PC-3 (cell line): Measurements from ENCODE around the gene CDC42BPB. TPM values are rescaled to one million over a fixed set of nuclear protein-coding genes. Genes with fewer than 3 reads are reported as not detected.

ENCODE experiments used
- ATAC-seq: fragments of 200-7000 bp; cut with Tn5 transposase; 2 replicates; pipeline ENCODE4 v1.9.1; 2020; ENCODE audit warnings: mild to moderate bottlenecking, moderate library complexity
- BruUV-seq: library from RNA; stranded (reverse); fragments of 400-500 nt; replicated peaks from 2 replicates; lab custom pipeline; 2021; lab: Mats Ljungman, UMichigan
- CTCF ChIA-PET: fragments of 300-600 bp; sonication (Branson Sonifier 250); formaldehyde crosslinking; loops from one replicate; lab custom pipeline; 2022; ENCODE audit warnings: antibody characterized with exemption; lab: Charles Lee
- POLR2A ChIA-PET: fragments of 300-600 bp; sonication (Branson Sonifier 250); formaldehyde crosslinking; loops from one replicate; lab custom pipeline; 2022; ENCODE audit warnings: antibody characterized with exemption; ENCODE audit not compliant: unreplicated experiment; lab: Charles Lee
- DNase-seq: peaks from one replicate; pipeline ENCODE4 v3.0.0-alpha.2; 2015
- H2AFZ ChIP-seq: fragments of 300-600 bp; sonication (generic); 2 replicates; pipeline ENCODE4 v1.6.0; 2016; ENCODE audit warnings: antibody characterized with exemption, low read length
- H3F3A ChIP-seq: fragments of 300-600 bp; sonication (generic); one replicate; pipeline ENCODE4 v1.6.0; 2017; ENCODE audit warnings: antibody characterized with exemption, low read length, control low read depth, mild to moderate bottlenecking; ENCODE audit not compliant: unreplicated experiment
- H3K27ac ChIP-seq: fragments of 300-600 bp; sonication (generic); 2 replicates; pipeline ENCODE4 v1.5.1; 2016; ENCODE audit warnings: mild to moderate bottlenecking, low read length
- H3K27me3 ChIP-seq: fragments of 300-600 bp; sonication (generic); 2 replicates; pipeline ENCODE4 v1.6.1; 2016; ENCODE audit warnings: low read length, mixed read lengths
- H3K36me3 ChIP-seq: fragments of 300-600 bp; sonication (generic); 2 replicates; pipeline ENCODE4 v1.6.1; 2016; ENCODE audit warnings: low read depth, mixed run types, low read length, mixed read lengths
- H3K4me1 ChIP-seq: fragments of 300-600 bp; sonication (generic); 2 replicates; pipeline ENCODE4 v1.5.1; 2016; ENCODE audit warnings: low read length; ENCODE audit not compliant: insufficient read depth
- H3K4me2 ChIP-seq: fragments of 300-600 bp; sonication (generic); 2 replicates; pipeline ENCODE4 v1.6.0; 2016; ENCODE audit warnings: low read length
- H3K4me3 ChIP-seq: fragments of 300-600 bp; sonication (generic); 2 replicates; pipeline ENCODE4 v1.5.1; 2016; ENCODE audit warnings: mild to moderate bottlenecking, low read length, mixed read lengths
- H3K79me2 ChIP-seq: fragments of 300-600 bp; sonication (generic); 2 replicates; pipeline ENCODE4 v1.6.1; 2017; ENCODE audit warnings: low read length, mixed read lengths
- H3K9ac ChIP-seq: fragments of 300-600 bp; sonication (generic); 2 replicates; pipeline ENCODE4 v1.6.0; 2016; ENCODE audit warnings: mild to moderate bottlenecking, low read length
- H3K9me2 ChIP-seq: fragments of 300-600 bp; sonication (generic); replicated peaks from 2 replicates; pipeline ENCODE4 v1.6.1; 2016; ENCODE audit warnings: mixed run types, low read length, mixed read lengths
- H3K9me3 ChIP-seq: fragments of 300-600 bp; sonication (generic); 2 replicates; pipeline ENCODE4 v1.6.1; 2016; ENCODE audit warnings: low read length, mixed read lengths
- H4K20me1 ChIP-seq: fragments of 300-600 bp; sonication (generic); 2 replicates; pipeline ENCODE4 v1.6.1; 2016; ENCODE audit warnings: low read length, mixed read lengths
- CTCF ChIP-seq: fragments of 300-600 bp; sonication (generic); conservative IDR thresholded peaks from 2 replicates; pipeline ENCODE4 v1.5.1; 2017; ENCODE audit warnings: antibody characterized with exemption, low read depth, mild to moderate bottlenecking, low read length
- EZH2 ChIP-seq: fragments of 300-600 bp; sonication (generic); IDR thresholded peaks from one replicate; pipeline ENCODE4 v1.6.1; 2017; ENCODE audit warnings: antibody characterized with exemption, mild to moderate bottlenecking, low read length; ENCODE audit not compliant: unreplicated experiment
- EZH2phosphoT487 ChIP-seq: fragments of 300-600 bp; sonication (generic); IDR thresholded peaks from 2 replicates; pipeline ENCODE4 v1.6.1; 2018; ENCODE audit warnings: mild to moderate bottlenecking, antibody characterized with exemption, low read length, borderline replicate concordance
- intact Hi-C: fragments of 100-400 bp; cut with micrococcal nuclease; formaldehyde crosslinking; loops from 2 replicates; pipeline ENCODE4 v1.9.0; 2023
- total RNA-seq: library from RNA; depleted of rRNA; stranded (reverse); fragments of >200 nt; gene quantifications from 2 replicates; pipeline ENCODE4 v1.2.3, GENCODE V29; 2014

CDC42BPB gene
- total RNA-seq, 1 experiment from 2014 or later = 73.0 TPM

- no peak overlapping the region for H3K4me3 ChIP-seq
- H3K4me1 ChIP-seq = no peaks in the 10 kb centered on the region
- no peaks in the 10 kb centered on the region for H3K27me3 ChIP-seq
- H3F3A ChIP-seq = no peaks in the 10 kb centered on the region
- H3K79me2 ChIP-seq = no peaks in the 10 kb centered on the region
- CTCF ChIA-PET = no interaction called here
- no peak overlapping the region for H3K9ac ChIP-seq
- no TSS peak for BruUV-seq
- no peak overlapping the region for H2AFZ ChIP-seq
- ATAC-seq = no peak
- H3K9me2 ChIP-seq = no peaks in the 10 kb centered on the region
- intact Hi-C loops = no loop called here
- H3K9me3 ChIP-seq = no peaks in the 10 kb centered on the region
- H3K27ac ChIP-seq = no peak overlapping the region
- no peaks in the 10 kb centered on the region for H4K20me1 ChIP-seq
- no peak for DNase-seq
- peaks cover 11% of the 10 kb centered on the region for H3K36me3 ChIP-seq
- POLR2A ChIA-PET = no interaction called here
- no peak overlapping the region for H3K4me2 ChIP-seq
- no peak for TF ChIP-seq EZH2
Measured at GRCh38 chr14:102937331-102938175, 119.8 kb downstream of the CDC42BPB start.

GRCh38 chr14:102935756-102936155, 121.6 kb downstream of the CDC42BPB start:
- Histone ChIP-seq H3K9me2 (no peaks in the 10 kb centered on the region), H2AFZ (no peak overlapping the region), H3K4me1 (peaks cover 8% of the 10 kb centered on the region; the same call in 1 of the 2 replicates), H3K4me3 (no peak overlapping the region), H4K20me1 (no peaks in the 10 kb centered on the region), H3K4me2 (no peak overlapping the region), H3K27ac (no peak overlapping the region), H3K9me3 (no peaks in the 10 kb centered on the region), H3K27me3 (no peaks in the 10 kb centered on the region), H3K36me3 (peaks cover 6% of the 10 kb centered on the region; the same call in 1 of the 2 replicates), H3K79me2 (no peaks in the 10 kb centered on the region), H3K9ac (no peak overlapping the region), H3F3A (no peaks in the 10 kb centered on the region)
- DNase-seq (no peak), ATAC-seq (no peak)
- TF ChIP-seq EZH2 (no peak), EZH2phosphoT487 (no peak), CTCF (no peak)
- POLR2A ChIA-PET = no interaction called here
- CTCF ChIA-PET = no interaction called here
- BruUV-seq = no TSS peak
- intact Hi-C loops = no loop called here

GRCh38 chr14:102933618-102934231, 123.6 kb downstream of the CDC42BPB start:
- no peaks in the 10 kb centered on the region for H3F3A ChIP-seq

More at GRCh38 chr14:102933618-102934231, 123.6 kb downstream of the CDC42BPB start:
- no peak for TF ChIP-seq EZH2
- TF ChIP-seq EZH2phosphoT487 = no peak
- no peak for TF ChIP-seq CTCF
- Histone ChIP-seq H3K4me3 (no peak overlapping the region), H3K27me3 (peaks cover 5% of the 10 kb centered on the region), H3K79me2 (no peaks in the 10 kb centered on the region), H3K4me2 (no peak overlapping the region), H3K4me1 (peaks cover 8% of the 10 kb centered on the region; the same call in 1 of the 2 replicates), H3K9ac (no peak overlapping the region), H3K27ac (no peak overlapping the region), H2AFZ (no peak overlapping the region), H3K9me3 (no peaks in the 10 kb centered on the region), H4K20me1 (no peaks in the 10 kb centered on the region), H3K9me2 (no peaks in the 10 kb centered on the region), H3K36me3 (no peaks in the 10 kb centered on the region; the same call in 1 of the 2 replicates)
- ATAC-seq (no peak), DNase-seq (no peak)
- intact Hi-C loops = no loop called here
- CTCF ChIA-PET = no interaction called here
- POLR2A ChIA-PET = no interaction called here
- BruUV-seq = no TSS peak
